Measurements from ENCODE around the gene BCAR3. TPM values are rescaled to one million over a fixed set of nuclear protein-coding genes. Genes with fewer than 3 reads are reported as not detected.

The BCAR3 gene
- total RNA-seq, 4 donors from 2014 or later, result 22.3 to 98.7 (median 28.3) TPM

- TF ChIP-seq, protein P1, sequence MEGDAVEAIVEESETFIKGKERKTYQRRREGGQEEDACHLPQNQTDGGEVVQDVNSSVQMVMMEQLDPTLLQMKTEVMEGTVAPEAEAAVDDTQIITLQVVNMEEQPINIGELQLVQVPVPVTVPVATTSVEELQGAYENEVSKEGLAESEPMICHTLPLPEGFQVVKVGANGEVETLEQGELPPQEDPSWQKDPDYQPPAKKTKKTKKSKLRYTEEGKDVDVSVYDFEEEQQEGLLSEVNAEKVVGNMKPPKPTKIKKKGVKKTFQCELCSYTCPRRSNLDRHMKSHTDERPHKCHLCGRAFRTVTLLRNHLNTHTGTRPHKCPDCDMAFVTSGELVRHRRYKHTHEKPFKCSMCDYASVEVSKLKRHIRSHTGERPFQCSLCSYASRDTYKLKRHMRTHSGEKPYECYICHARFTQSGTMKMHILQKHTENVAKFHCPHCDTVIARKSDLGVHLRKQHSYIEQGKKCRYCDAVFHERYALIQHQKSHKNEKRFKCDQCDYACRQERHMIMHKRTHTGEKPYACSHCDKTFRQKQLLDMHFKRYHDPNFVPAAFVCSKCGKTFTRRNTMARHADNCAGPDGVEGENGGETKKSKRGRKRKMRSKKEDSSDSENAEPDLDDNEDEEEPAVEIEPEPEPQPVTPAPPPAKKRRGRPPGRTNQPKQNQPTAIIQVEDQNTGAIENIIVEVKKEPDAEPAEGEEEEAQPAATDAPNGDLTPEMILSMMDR (IDR thresholded peaks at IDR 0.05; ENCODE audit: low read depth), result no peak
Observed at GRCh38 chr1:93588206-93588605, 93.4 kb downstream of the BCAR3 start.

- TF ChIP-seq, protein P1 (IDR thresholded peaks at IDR 0.05; ENCODE audit: low read depth), result no peak
Observed at GRCh38 chr1:93587354-93587753, 94.3 kb downstream of the BCAR3 start.

DNA sequence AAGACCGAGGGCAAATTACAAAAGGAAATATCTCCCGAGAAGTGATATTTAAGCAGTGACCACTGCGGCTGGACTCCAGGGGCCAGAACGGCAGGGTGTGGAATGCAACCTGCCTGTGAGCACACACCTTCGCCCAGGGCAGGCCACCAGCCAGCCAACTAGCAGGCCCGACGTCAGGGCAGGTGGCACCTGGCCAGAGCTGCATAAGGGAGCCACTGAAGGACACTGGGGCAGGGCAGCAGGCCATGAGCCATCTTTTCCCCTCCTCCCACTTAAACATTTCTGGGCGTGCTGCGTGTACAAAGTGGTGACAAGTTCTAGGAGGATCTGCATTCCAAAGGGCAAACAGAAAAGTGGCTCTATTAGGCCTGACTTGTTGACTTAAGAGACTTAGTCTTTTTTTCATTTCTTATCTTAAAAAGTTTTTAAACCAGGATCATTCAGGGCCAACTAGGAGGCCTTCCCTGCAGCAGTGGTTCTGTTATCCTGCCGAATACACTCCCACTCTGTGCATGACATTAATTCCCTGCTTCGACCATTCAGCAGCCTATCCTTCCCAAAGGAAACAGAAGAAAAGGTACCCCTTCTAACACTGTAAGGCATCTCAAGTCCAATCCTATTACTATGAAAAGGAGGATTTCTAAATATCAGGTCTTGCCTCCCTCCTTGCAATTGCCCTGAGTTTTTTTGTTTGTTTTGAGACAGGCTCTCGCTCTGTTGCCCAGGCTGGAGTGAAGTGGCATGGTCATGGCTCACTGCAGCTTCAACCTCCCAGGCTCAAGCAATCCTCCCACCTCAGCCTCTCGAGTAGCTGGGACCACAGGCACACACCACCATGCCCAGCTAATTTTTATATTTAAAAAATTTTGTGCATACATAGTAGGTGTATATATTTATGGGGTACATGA lies 96.3 kb downstream of the BCAR3 start:
- TF ChIP-seq, protein P1 (IDR thresholded peaks at IDR 0.05; ENCODE audit: low read depth), result no peak

- TF ChIP-seq, protein P1 (IDR thresholded peaks at IDR 0.05; ENCODE audit: low read depth), result no peak
Observed at GRCh38 chr1:93584261-93585003, 97.2 kb downstream of the BCAR3 start.

DNA sequence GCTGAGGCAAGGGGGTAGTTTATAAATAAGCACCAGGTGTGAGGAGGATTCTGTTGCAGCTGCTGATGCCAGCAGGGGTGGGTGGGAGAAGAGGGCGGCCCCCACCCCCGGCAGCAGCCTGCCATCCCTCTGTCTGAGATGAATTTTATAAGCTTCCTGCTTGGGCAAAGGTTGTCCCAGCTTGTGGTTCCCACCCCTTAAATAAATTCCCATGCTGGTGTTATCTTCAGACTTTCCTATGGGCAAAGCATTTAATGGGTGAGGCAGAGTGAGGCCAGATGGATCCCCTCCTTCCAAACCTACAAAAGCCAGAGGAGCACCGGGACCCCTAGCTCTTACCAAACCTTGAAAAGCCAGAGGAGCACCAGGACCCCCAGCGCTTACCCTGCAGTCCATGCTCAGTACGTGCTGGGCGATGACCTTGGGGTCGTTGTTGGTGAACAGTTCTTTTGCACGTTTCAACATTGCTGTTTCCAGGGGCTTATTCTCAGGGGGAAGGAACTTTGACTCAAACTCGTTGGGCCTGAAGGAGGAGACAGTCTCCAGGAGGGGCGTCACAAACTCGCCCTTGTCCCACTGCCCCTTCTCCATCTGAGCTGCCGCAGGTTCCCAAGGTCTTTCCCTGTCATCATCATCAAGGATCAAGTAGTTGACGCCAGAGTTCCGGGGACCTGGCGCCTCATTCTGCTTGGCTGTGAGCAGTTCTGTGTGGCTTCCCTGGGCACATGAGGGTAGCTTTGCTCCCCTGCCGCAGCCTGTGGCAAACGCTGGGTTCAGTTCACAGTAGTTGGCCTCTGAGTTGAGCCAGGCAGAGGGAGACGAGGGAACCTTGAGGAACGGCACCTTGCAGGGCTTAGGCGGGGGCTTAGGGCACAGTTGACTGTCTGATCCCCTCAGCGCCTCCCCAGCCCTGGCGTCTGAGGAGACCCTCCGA lies 99.5 kb downstream of the BCAR3 start:
- TF ChIP-seq, protein P1 (IDR thresholded peaks at IDR 0.05; ENCODE audit: low read depth), result no peak

DNA sequence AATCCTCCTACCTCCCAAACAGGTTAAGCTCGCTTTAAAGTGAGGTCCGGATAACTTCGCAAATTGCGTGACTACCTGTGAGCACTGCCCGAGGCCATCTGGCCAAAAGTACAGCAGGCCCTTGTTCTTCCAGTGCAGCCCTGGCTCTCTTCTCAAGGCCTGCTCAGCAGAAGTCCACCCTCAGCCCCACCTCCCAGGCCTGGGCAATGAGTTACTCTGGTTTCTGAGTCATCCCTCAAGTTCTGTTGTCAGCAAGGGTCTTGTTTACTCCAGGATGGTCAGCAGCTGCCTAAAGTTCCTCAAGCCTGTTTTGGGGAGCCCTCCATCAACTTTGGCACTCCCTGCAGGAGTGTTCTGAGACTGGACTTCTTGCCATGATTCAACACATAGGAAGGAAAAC lies 101.7 kb downstream of the BCAR3 start:
- TF ChIP-seq, protein P1 (IDR thresholded peaks at IDR 0.05; ENCODE audit: low read depth), result no peak

All from subcutaneous adipose tissue (tissue), 4 donors.